GM20000 (cell line): ENCODE data around the gene DNMT3B.
A peak's percentile ranks its signal among the peaks of the same experiment; 100 is the strongest.

Source experiments
- DNase-seq: peaks from one replicate; pipeline ENCODE4 v3.0.0; 2012; ENCODE audit warnings: low spot score
- CTCF ChIP-seq: IDR thresholded peaks from 2 replicates; pipeline ENCODE4 v1.5.1; 2012; ENCODE audit warnings: mild to moderate bottlenecking, control low read depth; ENCODE audit errors: extremely low read depth, missing control alignments

The DNMT3B gene

GRCh38 chr20:32742322-32743236 lies 19.6 kb upstream of the DNMT3B start:
- DNase-seq, result peak; percentile 31
- TF ChIP-seq CTCF, result no peak

- peak; percentile 84 for DNase-seq
- no peak for TF ChIP-seq CTCF
These were observed 18.7 kb upstream of the DNMT3B start, which contains the start of gene COMMD7 for GRCh38 chr20:32743237-32744112. Gene COMMD7 (minus strand): TSS chr20:32743467. CDS start chr20:32743391, 76 bp downstream.

GRCh38 chr20:32749914-32750637 lies 12.1 kb upstream of the DNMT3B start:
- DNase-seq, result no peak
- TF ChIP-seq CTCF, result no peak

GRCh38 chr20:32751293-32751692 lies 10.9 kb upstream of the DNMT3B start:
- DNase-seq, result no peak
- TF ChIP-seq CTCF, result no peak

- no peak for TF ChIP-seq CTCF
- no peak for DNase-seq
These were observed 10.3 kb upstream of the DNMT3B start for GRCh38 chr20:32751702-32752457.

- DNase-seq, result no peak
- TF ChIP-seq CTCF, result no peak
These were observed 9.5 kb upstream of the DNMT3B start for GRCh38 chr20:32752458-32753250.
